GM19397 (cell line): ENCODE results near the gene ZNF605.
"Not testable (repeated sequence)": the region's sequence is repeated elsewhere in the genome, so short reads cannot be mapped to it uniquely, and the experiment has no call there.

Experiments
- ATAC-seq: cut with Tn5 transposase; IDR thresholded peaks from one replicate; pipeline ENCODE4 v1.9.1; 2021; ENCODE audit warnings: mild to moderate bottlenecking, moderate library complexity; ENCODE audit not compliant: unreplicated experiment

Gene ZNF605

GRCh38 chr12:132949936-132950837, 5.9 kb downstream of the ZNF605 start:
- ATAC-seq, result no peak

- ATAC-seq, result no peak
These were observed 7.7 kb downstream of the ZNF605 start for GRCh38 chr12:132948146-132949066.

DNA sequence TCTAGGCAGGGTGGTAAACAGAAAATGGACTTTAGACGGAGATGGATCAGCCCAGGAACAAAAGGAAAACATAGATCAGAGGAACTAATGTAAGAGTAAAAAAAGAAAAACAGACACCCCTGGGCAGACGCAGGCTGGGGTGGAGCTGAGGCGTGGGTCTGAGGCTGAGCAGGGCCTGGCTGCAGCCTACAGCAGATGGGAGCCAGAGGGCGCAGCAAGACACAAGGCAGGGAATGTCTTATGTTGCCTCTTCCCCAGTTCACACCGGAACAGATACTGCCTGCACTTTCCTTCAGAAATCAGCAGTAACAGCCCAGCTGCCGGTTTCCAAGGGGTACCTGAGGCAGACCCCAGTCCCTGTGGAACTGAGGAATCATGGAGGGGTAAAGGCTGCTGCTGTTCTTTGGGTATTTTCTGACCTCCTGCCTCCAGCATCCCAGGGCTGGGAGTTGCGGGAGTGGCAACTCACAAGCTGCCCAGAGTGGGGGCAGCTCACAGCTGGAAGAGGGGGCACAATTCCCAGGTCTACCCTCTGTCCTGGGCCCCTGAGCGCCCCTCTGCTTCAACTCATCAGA, 9.8 kb downstream of the ZNF605 start:
- no peak for ATAC-seq

DNA sequence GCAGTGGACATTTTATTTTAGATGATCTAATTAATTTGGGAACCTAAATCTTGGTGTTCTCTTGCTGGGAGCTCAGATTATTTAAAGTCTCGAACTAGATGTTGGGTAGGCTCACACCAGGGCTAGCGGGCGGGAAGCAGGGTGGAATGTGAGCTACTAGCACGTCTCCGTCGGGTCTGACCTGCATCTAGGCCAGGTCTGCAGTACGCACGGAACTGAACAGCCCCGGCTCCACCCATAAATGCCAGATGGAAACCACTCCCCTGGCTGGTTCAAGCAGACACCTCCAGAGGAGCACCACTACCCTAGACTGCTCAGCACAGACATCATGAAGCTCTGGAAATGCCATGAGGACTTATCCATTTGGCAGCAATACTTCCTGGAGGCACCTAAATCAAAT, 10.3 kb downstream of the ZNF605 start:
- no peak for ATAC-seq

DNA sequence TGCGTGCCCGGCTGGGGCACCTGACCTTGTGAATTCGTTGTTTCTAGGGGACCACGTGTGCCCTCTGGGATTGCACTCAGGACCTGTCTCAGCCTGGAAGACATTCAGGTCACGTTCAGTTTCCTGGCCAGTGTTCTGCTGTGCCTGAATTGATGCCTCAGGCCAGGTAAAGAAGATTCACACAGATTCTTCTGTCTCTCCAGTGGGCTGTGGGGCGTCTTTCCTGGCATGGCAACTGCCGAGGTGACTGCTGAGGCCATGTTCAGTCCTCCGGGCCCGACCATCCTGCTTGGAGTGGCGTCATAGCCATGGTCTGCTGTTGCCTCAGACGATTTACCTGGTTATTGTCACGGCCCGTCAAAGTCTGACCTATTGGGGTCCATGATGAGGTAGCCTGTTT, 13.5 kb downstream of the ZNF605 start:
- ATAC-seq, result no peak

- ATAC-seq, result no peak
These were observed 14.7 kb downstream of the ZNF605 start for GRCh38 chr12:132941336-132941954.

DNA sequence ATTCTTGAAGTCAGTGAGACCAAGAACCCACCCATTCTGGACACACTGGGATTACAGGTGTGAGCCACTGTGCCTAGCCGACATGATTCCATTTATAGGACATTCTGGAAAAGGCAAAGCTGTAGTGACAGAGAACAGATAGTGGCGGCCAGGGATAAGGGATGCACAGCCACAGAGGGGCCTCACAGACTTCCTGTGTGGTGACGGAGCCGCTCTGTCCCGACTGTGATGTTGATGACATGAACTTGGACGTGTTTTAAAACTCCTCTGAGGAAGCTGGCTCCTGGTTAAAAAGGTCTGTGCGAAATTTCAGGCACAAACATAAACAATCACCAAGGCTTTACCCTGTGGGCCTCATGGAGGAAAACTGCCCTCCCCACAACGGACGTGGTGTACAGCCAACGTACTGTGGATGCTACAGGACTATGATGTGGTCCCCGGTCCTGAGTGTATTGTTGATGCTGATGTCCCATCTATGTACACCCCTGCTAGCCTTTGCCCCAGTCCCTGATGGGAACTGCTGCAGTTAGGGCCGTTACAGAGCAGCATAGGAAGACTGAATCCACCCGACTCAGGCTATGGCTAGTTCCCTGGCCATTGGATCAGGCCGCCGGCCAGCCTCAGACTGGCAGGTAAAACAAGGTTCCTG, 15.9 kb downstream of the ZNF605 start:
- no peak for ATAC-seq

- not testable (repeated sequence) for ATAC-seq
These were observed 17.3 kb downstream of the ZNF605 start for GRCh38 chr12:132938807-132939206.

GRCh38 chr12:132937476-132937875, 18.6 kb downstream of the ZNF605 start:
- ATAC-seq, result no peak

GRCh38 chr12:132936921-132937320, 19.2 kb downstream of the ZNF605 start:
- not testable (repeated sequence) for ATAC-seq

GRCh38 chr12:132936163-132936562, 19.9 kb downstream of the ZNF605 start:
- ATAC-seq, result no peak

GRCh38 chr12:132926415-132926833, 29.7 kb downstream of the ZNF605 start:
- ATAC-seq, result no peak

GRCh38 chr12:132925597-132926414, 30.3 kb downstream of the ZNF605 start:
- ATAC-seq, result no peak

DNA sequence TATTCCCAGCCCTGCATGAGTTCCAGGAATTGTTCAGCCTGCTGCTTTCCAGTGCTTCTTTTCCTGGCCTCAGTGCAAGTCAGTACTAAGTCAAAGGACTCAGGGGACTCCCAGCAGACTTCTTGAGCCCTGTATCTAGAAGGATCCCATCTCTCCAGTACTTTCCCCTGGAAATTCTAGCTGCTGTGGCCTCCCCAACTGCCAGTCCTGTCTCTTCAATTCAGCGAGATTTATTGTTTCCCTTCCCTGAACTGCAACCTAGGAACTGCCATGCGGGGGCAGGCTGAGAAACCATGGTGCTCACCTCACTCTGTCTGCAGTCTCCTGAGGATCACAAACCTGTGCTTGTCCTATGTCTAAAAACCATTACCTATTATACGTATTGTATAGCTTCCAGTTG, 31.8 kb downstream of the ZNF605 start:
- ATAC-seq, result no peak

GRCh38 chr12:132923356-132923909, 32.7 kb downstream of the ZNF605 start:
- no peak for ATAC-seq

GRCh38 chr12:132922676-132923075, 33.4 kb downstream of the ZNF605 start:
- no peak for ATAC-seq

DNA sequence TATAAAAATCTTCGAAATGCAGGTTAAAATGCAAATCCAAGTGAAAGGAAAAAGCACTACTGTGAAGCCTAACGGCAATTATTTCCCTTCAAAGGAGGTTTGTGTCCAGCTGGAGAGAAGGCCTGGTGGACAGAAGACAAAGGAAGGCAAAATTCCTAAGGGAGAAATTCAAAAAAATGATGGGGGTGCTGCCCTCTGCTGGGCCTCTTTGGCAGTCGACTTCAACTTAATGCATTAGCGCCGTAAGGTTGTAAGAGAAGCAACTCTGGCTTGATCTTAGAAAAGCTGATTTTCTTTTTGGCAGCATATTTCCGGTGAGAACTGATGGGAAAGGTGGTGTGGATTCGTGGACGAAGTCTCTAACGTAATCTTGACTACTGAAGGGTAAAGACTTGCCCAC, 34.4 kb downstream of the ZNF605 start:
- ATAC-seq, result no peak

- no peak for ATAC-seq
These were observed 37.4 kb downstream of the ZNF605 start for GRCh38 chr12:132918680-132919079.

- no peak for ATAC-seq
These were observed 47.1 kb downstream of the ZNF605 start for GRCh38 chr12:132909030-132909368.
